Measurements from ENCODE around the gene BRD3. TPM values are rescaled to one million over a fixed set of nuclear protein-coding genes. Genes with fewer than 3 reads are reported as not detected.
"Not testable (repeated sequence)": the region's sequence is repeated elsewhere in the genome, so short reads cannot be mapped to it uniquely, and the experiment has no call there.

Gene BRD3
- total and polyA plus RNA-seq, 2 of the 8 experiments (the other 6 are each of a cell fraction or from before 2014, with no cell fraction given): 31.0 to 82.7 TPM

GRCh38 chr9:134101133-134101532 lies 33.3 kb upstream of the BRD3 start:
- 83% methylated on average over 5 of the region's 6 CpGs; no CpG with 5 or more reads in 1 of the 2 experiments for WGBS, 2 experiments (ENCODE audit: extremely low coverage in 1 of 2, insufficient coverage in 1 of 2, insufficient read length in 1 of 2, insufficient replicate concordance in 2 of 2, low coverage in 1 of 2, low lambda C conversion rate in 2 of 2, missing lambda C conversion rate in 1 of 2)
- H3K4me3 ChIP-seq (ENCODE audit: extremely low read depth in 1 of 4, insufficient read depth in 2 of 4, low read depth in 3 of 4, low read length in 4 of 4); H2AK5ac ChIP-seq (ENCODE audit: low read depth, low read length); H2BK15ac ChIP-seq (ENCODE audit: low read length); H3K27me3 ChIP-seq (replicated peaks in 1 of 4; ENCODE audit: control insufficient read depth in 3 of 4, extremely low read depth in 1 of 4, insufficient read depth in 3 of 4, low read length in 3 of 4); DNase-seq (ENCODE audit: low read depth in 1 of 2, low spot score in 2 of 2); H3K4me1 ChIP-seq (replicated peaks in 1 of 4; ENCODE audit: control insufficient read depth in 3 of 4, insufficient read depth in 4 of 4, low read length in 3 of 4); H3K14ac ChIP-seq (ENCODE audit: insufficient read length); CTCF ChIA-PET (ENCODE audit: partially characterized antibody); H2BK120ac ChIP-seq (replicated peaks; ENCODE audit: low read depth, low read length); H4K5ac ChIP-seq (ENCODE audit: insufficient read length, low read depth, low read length); H4K20me1 ChIP-seq (replicated peaks in 1 of 2; ENCODE audit: control insufficient read depth in 1 of 2, insufficient read depth in 2 of 2, low read length in 2 of 2); H2AFZ ChIP-seq (ENCODE audit: low read length); H3K4me2 ChIP-seq (ENCODE audit: insufficient read depth in 1 of 2, low read depth in 2 of 2, low read length in 2 of 2); H3K27ac ChIP-seq (ENCODE audit: low read depth, low read length); H2BK5ac ChIP-seq (ENCODE audit: low read depth, low read length); H3K79me1 ChIP-seq (ENCODE audit: low read depth, low read length); H3K23ac ChIP-seq (ENCODE audit: insufficient read length); H4K8ac ChIP-seq (ENCODE audit: extremely low read depth, insufficient read depth, low read length); H3K4ac ChIP-seq (replicated peaks; ENCODE audit: insufficient read length, low read depth, low read length); FAIRE-seq; H2BK20ac ChIP-seq (ENCODE audit: low read length); H3K56ac ChIP-seq (replicated peaks; ENCODE audit: insufficient read length, low read depth, low read length); H2BK12ac ChIP-seq (ENCODE audit: low read depth, low read length); H3K79me2 ChIP-seq (ENCODE audit: control insufficient read depth in 1 of 2, insufficient read depth in 2 of 2, low read length in 2 of 2); H3K36me3 ChIP-seq (ENCODE audit: control insufficient read depth in 2 of 4, insufficient read depth in 4 of 4, low read length in 3 of 4); H3K18ac ChIP-seq (ENCODE audit: extremely low read depth, low read length); H4K91ac ChIP-seq (replicated peaks; ENCODE audit: insufficient read length, low read length); H3K9ac ChIP-seq (replicated peaks in 1 of 4; ENCODE audit: extremely low read depth in 1 of 4, low read depth in 3 of 4, low read length in 3 of 4): not testable (repeated sequence)
- POLR2A ChIA-PET (ENCODE audit: partially characterized antibody): interaction anchor here (1.0 kb wide), 1 partner anchor 35 kb away, joined by 3 read pairs; the partner anchor contains the start of gene WDR5
- Histone ChIP-seq H3K23me2 (ENCODE audit: low read depth, low read length) (peaks cover 15% of the 10 kb centered on the region; the same call in 1 of the 2 replicates), H3K9me3 (ENCODE audit: insufficient read depth in 2 of 2, low read depth in 1 of 2, low read length in 1 of 2) (peaks cover 0 to 11% of the 10 kb centered on the region in 2 experiments; a peak in 1 of 4 replicates)
